ENCODE measurements around the gene PYCARD.
"Not testable (repeated sequence)": the region's sequence is repeated elsewhere in the genome, so short reads cannot be mapped to it uniquely, and the experiment has no call there.

PYCARD gene

DNA sequence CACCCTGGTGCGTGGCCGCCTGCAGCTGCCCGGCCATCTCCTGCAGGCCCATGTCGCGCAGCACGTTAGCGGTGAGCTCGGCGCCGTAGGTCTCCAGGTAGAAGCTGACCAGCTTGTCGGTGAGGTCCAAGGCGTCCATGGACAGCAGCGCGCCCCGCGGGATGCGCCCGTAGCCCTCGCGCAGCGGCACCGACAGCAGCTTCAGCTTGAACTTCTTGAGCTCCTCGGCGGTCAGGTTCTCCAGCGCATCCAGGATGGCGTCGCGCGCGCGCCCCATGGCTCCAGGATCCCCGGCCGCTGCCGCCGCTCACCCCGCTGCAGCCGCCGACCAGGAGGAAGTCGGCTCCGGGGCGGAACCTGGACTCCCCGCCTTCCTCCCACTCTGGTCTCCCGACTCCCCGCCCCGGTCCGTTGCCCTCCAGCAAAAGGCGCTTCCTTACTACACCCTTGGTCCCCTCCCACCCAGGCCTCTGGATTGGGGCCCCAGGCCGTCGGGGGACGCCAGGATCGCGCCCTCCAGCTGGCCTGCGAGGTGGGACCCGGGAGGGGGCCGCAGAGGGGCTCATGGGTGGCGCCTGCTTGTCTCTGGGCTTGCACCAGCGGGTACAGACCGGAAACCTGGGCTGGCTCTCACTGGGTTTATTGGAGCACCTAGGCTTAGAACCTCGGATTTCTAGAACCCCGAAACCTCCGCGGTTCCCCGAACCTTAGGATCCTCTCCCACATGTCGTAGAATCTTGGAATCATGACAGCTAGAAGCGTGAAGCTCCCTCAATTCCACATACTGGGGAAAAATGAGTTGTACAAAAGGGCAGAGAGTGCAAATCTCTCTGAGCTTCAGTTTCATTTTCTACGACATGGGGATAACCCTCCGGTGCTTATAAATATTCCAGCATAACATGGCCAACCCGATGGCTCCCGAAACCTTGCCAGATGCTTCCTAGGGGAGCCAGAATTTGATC is at the start of gene PYCARD:
Gene PYCARD, minus strand, starts transcription at position 347 of the 962 bp plus-strand sequence. Its CDS starts 70 bp downstream, at position 277.
- no peak for DNase-seq (ENCODE audit: low read depth)

DNA sequence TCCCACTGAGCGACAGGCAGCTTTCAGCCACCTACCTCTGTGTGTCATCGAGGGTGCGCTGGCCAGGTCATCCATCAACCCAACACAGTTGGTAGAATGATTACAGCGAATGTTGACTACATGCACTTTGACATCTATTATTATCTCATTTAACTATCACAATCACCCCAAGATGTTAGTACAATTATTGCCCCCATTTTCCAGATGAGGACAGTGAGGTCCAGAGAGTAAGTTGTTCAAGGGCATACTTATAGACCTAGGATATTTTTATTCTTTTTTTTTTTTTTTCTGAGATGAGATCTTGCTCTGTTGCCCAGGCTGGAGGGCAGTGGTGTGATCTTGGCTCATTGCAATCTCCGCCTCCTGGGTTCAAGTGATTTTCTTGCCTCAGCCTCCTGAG is 48.9 kb upstream of the PYCARD start:
- no peak for DNase-seq (ENCODE audit: low read depth)

DNA sequence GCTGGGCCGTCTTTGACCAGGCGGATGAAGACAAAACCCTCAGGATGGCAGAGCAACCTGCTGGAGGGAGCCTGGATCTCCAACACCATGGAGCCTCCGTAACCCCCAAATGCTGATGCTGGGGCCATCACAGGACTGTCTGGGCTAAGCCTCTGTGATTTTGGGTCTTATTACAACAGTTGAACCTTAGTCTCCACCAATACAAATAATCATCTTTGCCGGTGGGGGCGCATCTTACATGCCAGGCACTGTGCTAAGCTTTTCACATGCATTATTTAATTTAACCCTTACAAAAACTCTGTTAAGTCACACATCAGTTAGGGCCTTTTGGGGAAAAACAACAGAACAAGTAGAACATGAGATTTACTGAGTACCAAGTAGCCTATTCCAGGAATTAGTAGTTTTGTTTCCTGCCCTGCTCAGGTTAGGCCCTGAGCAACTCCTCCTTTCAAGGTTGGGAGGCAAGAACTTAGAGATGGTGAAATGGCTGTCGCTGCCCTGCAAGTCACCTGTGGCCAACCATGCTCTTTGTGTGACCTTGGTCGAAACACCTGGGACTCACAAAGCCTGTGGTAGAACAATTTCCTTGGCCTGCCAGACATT is 48.3 kb upstream of the PYCARD start:
- no peak for DNase-seq (ENCODE audit: low read depth)

DNA sequence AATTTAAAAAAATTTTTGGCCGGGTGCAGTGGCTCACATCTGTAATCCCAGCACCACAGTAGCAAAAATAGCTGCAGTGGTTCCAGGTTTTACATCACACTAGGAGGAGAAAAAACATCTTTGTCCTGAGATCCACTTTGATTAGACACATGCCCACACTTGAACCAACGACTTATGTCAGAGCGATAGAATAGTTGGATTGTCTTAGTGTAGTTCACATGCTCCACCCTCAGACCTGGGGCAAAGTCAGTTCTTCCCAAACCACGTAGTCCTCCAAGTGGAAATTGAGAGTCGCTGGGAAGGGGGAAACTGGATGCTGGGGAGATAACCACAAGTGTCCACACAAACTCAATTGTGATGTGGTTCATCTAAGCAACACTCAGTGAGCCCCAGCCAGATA is 45.8 kb upstream of the PYCARD start:
- DNase-seq (ENCODE audit: low read depth) = no peak

DNA sequence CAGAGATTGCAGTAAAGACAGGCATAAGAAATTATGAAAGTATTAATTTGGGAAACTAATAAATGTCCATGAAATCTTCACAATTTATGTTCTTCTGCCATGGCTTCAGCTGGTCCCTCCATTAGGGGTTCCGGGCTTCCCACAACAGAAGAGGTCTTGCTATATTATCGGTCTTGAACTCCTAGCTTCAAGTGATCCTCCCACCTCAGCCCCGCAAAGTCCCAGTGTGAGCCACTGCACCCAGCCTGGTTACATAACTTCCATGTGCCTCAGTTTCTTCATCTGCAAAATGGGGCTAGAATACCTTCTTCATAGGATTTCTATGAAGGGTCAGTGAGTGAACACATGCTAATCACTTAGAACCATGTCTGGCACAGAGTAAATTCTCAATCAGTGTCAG is 43.7 kb upstream of the PYCARD start:
- DNase-seq (ENCODE audit: low read depth) = no peak

DNA sequence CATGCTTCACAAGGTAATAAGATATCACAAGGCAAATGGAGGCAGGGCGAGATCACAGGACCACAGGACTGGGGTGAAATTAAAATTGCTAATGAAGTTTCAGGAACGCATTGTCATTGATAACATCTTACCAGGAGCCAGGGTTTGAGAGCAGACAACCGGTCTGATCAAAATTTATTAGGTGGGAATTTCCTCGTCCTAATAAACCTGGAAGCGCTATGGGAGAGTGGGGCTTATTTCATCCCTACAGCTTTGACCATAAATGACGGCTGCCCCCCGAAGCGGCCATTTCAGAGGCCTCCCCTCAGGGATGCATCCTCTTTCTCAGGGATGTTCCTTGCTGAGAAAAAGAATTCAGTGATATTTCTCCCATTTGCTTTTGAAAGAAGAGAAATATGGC is 43.0 kb upstream of the PYCARD start:
- DNase-seq (ENCODE audit: low read depth) = not testable (repeated sequence)

DNA sequence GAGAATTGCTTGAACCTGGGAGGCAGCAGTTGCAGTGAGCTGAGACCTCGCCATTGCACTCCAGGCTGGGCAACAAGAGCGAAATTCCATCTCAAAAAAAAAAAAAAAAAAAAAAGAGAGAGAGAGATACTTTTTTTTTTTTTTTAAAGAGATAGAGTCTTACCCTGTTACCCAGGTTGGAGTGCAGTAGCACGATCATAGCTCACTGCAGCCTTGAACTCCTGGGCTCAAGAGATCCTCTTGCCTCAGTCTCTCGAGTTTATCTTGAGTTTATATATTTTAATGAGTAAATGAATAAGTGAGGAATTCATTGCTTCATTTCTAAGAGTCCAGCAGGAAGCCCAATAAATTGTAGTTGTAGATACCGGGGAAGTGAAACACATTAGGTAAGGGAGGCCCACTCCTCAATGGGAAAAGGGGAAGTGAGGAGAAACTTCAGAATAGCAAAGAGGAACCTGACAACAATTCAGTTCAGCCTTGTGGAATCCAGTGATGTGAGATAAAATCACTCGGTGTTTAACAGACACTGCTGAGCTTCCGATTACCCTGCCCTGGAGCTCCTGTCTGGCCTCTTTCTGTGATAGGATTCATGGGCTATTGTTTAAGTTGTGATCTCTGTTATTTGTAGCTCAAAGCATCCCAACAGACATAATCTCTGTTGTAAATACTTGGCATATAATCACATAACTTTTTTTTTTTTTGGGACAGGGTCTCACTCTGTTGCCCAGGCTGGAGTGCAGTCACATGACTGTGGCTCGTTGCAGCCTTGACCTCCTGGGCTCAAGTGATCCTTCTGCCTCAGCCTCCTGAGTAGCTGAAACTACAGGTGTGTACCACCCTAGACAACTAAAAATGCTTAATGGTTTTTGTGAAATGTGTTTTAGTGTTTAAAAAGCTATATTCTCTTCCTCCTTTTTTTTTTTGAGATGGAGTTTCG is 41.4 kb upstream of the PYCARD start:
- DNase-seq (ENCODE audit: low read depth) = no peak

DNA sequence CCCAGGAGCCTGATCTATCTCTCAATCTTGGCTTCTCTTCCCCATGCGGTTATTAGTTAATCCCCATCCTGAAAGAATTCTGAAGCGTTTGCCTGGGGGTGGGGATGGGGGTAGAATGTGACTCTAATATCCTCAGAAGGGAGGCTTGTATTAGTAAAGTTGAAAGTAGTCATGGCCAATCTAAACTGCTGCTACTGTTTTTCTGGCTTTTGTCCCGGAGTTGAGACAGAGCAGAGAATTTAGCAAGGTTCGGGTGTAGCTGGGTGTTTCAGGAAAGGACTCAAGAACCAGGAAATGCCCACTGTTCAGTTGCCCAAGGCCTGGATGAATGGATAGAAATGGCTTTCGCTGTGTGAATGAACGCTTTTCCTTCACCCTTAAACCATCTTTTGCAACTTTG is 39.6 kb upstream of the PYCARD start:
- no peak for DNase-seq (ENCODE audit: low read depth)

DNA sequence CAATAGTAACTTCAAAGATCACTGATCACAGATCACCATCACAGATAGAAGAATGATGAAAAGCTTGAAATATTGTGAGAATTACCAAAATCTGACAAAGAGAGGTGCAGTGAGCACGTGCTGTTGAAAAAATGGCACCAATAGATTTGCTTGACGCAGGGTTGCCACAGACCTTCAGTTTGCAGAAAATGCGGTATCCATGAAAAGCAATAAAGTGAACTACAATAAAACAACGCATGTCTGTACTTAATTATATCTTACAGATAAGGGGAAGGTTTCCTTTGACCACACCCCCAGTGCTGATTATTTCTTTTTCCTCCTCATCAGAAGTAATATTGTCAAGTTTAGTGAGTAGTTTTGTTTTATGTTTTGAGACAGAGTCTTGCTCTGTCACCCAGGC is 35.5 kb upstream of the PYCARD start:
- DNase-seq (ENCODE audit: low read depth) = no peak

DNA sequence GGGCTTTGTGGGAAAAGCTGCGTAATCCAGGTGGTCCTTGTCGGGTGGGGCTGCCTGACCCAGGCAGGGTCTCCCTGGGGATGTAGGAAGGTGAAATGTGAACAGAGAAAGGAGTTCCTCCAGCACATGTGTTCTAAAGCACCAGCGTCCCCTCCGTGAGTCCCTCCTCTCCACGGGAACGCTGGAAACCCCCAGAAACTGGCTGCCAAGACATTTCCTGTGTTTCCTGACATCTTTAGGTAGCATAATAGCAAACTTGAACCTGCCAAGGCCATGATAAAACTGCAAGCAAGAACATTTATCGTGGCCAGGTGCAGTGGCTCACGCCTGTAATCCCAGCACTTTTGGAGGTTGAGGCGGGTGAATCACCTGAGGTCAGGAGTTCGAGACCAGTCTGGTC is 26.9 kb upstream of the PYCARD start:
- no peak for DNase-seq (ENCODE audit: low read depth)

DNA sequence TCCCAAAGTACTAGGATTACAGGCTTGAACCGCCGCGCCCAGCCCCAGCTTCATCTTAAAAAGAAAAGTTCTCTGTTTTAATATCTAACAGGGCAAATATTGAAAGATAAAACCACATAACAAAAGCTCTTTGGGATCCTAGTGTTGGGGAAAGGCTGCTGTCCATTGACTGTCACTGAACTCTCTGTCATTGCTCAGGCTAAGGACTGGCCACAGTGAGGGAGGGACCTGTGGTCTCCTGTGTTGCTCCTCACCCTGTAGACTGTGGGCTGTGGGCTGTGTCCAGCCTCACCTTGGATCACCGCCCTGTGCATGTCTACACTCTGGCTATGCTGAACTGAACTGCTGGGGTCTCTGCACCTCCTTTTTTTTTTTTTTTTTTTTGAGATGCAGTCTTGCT is 25.6 kb upstream of the PYCARD start:
- no peak for DNase-seq (ENCODE audit: low read depth)

DNA sequence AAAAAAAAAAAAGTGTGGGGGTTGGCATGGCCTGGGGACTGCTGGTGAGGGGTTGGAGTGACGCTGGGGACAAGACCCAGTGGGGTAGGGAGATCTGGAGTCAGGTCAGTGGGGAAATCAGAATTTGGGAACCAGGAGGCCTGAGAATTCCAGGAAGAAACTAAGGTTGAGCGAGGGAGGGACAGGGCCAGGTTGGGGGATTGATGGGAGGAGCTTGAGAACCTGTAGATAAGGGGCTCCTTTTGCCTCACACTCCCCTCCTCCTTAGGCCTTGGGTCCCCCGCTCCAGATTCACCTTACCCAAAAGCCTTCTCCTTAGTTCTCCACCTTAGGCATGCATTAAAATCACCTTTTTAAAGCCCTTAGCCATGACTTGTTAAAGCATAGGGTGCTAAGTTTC is 22.6 kb upstream of the PYCARD start:
- no peak for DNase-seq (ENCODE audit: low read depth)

DNA sequence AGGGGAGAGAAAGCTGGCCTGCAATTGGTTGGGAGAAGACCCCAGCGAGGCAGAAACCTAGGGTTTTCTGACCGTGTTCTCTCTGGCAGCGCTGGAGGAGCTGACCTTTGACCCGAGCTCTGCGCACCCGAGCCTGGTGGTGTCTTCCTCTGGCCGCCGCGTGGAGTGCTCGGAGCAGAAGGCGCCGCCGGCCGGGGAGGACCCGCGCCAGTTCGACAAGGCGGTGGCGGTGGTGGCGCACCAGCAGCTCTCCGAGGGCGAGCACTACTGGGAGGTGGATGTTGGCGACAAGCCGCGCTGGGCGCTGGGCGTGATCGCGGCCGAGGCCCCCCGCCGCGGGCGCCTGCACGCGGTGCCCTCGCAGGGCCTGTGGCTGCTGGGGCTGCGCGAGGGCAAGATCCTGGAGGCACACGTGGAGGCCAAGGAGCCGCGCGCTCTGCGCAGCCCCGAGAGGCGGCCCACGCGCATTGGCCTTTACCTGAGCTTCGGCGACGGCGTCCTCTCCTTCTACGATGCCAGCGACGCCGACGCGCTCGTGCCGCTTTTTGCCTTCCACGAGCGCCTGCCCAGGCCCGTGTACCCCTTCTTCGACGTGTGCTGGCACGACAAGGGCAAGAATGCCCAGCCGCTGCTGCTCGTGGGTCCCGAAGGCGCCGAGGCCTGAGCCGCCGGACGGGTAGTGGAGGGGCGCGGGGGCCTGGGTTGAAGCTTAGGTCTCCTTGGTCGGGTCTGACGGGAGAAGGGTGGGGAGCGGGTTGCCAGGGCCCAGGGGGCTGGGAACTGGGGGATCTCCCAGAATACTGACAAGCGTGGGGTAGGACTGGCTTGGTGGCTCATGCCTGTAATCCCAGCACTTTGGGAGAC is 21.8 kb upstream of the PYCARD start:
- no peak for DNase-seq (ENCODE audit: low read depth)

DNA sequence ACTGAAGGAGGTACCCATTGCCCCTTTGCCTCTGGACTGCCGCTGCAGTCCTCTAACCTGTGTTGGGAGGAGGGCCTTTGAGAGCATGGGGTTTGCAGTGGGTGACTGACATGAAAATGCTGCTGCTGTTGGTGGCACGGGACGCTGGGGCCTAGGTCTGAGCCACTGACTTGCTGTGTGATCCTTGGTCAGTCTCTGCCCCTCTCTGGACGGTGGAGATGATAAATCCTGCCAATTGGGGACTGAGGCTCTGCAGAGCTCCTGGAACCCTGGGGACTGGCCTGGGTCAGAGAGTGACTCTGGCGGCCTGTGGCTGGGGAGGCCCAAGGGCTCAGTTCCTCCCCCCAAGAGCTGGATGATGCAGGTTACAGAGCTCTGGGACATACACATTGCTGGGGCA is 20.5 kb upstream of the PYCARD start:
- no peak for DNase-seq (ENCODE audit: low read depth)

DNA sequence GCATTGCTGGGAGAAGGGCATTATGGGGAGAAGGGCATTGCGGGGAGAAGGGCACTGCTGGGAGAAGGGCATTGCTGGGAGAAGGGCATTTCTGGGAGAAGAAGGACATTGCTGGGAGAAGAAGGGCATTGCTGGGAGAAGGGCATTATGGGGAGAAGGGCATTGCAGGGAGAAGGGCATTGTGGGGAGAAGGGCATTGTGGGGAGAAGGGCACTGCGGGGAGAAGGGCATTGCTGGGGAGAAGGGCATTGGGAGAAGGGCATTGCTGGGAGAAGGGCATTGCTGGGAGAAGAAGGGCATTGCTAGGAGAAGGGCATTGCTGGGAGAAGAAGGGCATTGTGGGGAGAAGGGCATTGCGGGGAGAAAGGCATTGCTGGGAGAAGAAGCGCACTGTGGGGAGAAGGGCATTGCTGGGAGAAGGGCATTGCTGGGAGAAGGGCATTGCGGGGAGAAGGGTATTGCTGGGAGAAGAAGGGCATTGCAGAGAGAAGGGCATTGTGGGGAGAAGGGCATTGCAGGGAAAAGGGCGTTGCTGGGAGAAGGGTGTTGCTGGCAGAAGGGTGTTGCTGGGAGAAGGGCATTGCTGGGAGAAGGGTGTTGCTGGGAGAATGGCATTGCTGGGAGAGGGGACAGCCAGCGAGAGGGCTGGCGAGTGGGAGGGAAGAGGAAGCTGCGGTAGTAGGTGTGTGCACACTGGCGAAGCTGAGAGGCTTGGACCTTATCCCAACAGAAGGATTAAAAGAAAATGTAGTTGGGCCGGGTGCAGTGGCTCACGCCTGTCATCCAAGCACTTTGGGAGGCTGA is 19.0 kb upstream of the PYCARD start:
- no peak for DNase-seq (ENCODE audit: low read depth)

DNA sequence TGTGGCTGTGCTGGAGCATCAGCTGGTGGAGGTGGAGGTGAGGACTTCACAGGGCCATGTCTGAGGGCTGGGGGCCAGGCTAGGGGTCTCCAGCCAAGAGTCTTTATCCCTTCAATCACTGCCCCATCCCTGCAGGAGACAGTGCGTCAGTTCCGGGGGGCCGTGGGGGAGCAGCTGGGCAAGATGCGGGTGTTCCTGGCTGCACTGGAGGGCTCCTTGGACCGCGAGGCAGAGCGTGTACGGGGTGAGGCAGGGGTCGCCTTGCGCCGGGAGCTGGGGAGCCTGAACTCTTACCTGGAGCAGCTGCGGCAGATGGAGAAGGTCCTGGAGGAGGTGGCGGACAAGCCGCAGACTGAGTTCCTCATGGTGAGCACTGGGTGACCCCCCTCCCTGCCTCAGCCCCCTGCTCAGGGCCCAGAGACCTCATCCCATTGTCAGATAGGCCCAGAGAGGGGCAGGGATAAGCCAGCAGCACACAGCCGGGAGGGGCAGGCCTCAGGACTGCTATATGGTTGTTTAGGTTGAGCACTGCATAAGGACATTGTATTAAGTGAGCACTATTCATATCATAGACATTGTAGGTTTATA is 16.7 kb upstream of the PYCARD start:
- no peak for DNase-seq (ENCODE audit: low read depth)

DNA sequence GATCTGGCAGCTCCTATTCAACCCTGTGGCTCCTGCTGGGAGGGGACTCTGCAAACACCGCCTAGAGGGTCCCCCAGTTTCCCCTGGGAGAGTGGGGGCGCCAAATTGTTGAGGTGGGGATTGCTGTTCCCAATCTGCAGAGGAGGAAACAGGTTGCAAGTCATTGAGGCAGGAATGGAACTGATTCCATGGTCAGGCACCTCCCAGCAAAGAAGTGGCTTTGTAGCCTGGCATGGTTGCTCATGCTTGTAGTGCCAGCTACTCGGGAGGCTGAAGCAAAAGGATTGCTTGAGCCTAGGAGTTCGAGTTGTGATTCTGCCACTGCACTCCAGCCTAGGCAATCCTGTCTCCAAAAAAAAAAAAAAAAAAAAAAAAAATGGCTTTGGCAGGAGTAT is 14.6 kb upstream of the PYCARD start:
- no peak for DNase-seq (ENCODE audit: low read depth)

DNA sequence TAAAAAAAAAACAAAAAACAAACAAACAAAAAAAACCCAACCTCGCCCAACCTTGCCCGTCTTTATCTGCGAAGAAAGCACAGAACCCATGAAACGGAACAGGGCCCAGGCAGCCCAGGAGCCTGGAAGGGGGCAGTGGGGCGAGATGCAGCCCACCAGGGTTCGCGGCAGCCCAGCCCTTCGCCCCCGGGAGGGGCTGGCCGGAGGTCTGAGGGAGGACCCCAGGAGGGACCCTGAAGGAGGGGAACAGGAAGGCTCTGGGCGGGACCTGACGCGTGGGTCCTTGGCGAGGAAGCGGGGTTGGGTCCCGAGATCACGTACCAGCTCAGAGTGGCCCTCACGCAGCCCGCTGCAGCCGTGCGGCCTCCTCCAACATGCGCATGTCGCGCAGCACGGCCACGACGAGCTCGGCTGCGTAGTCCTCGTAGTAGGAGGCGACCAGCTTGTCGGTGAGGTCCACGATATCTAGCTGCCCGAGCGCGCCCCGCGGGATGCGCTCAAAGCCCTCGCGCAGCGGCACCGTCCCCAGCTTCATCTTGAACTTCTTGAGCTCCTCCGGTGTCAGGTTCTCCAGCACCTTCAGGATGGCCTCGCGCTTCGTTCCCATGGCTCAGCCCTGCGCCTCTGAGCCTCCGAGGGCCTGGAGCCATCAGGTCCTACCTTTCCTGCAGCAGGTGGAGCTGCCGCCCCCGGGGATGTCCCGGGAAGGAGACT is 14.0 kb upstream of the PYCARD start, which contains the start of gene PYDC1:
Gene PYDC1, minus strand, starts transcription at position 714 of the 714 bp plus-strand sequence. Its CDS starts 107 bp downstream, at position 607.
- DNase-seq (ENCODE audit: low read depth) = no peak
